WTC11 (cell line): ENCODE measurements around the gene IRX3.

ENCODE experiments used
- CBFB ChIP-seq: sonication (generic); formaldehyde crosslinking; IDR thresholded peaks from 2 replicates; pipeline ENCODE4 v1.8.1; 2022; ENCODE audit warnings: mild to moderate bottlenecking, low read depth, missing genetic modification reagents
- ETV6 ChIP-seq: sonication (generic); formaldehyde crosslinking; IDR thresholded peaks from 2 replicates; pipeline ENCODE4 v1.8.1; 2022; ENCODE audit warnings: mild to moderate bottlenecking, missing genetic modification reagents
- GABPB1 ChIP-seq: sonication (generic); formaldehyde crosslinking; IDR thresholded peaks from 2 replicates; pipeline ENCODE4 v1.8.1; 2023; ENCODE audit warnings: mild to moderate bottlenecking, missing genetic modification reagents
- TEAD1 ChIP-seq: sonication (generic); formaldehyde crosslinking; IDR thresholded peaks from 2 replicates; pipeline ENCODE4 v1.8.0; 2022; ENCODE audit warnings: mild to moderate bottlenecking, missing genetic modification reagents
- TF ChIP-seq, protein P1 (sequence below): sonication (generic); formaldehyde crosslinking; IDR thresholded peaks from 2 replicates; pipeline ENCODE4 v1.8.0; 2022; ENCODE audit warnings: mild to moderate bottlenecking, missing genetic modification reagents
- TF ChIP-seq, protein P2 (sequence below): fragments of 200-600 bp; IDR thresholded peaks from 2 replicates; pipeline ENCODE4 v1.8.0; 2022; ENCODE audit warnings: antibody characterized with exemption
- TF ChIP-seq, protein P3 (sequence below): sonication (generic); formaldehyde crosslinking; IDR thresholded peaks from 2 replicates; pipeline ENCODE4 v1.8.1; 2023; ENCODE audit warnings: mild to moderate bottlenecking, missing genetic modification reagents, moderate library complexity
- TF ChIP-seq, protein P4 (sequence below): sonication (generic); formaldehyde crosslinking; IDR thresholded peaks from 2 replicates; pipeline ENCODE4 v1.8.1; 2022; ENCODE audit warnings: low read depth, mild to moderate bottlenecking, moderate library complexity, missing genetic modification reagents, borderline replicate concordance
- TF ChIP-seq, protein P5 (sequence below): sonication (generic); formaldehyde crosslinking; IDR thresholded peaks from 2 replicates; pipeline ENCODE4 v1.8.0; 2023; ENCODE audit warnings: missing genetic modification reagents
- TF ChIP-seq, protein P6 (sequence below): sonication (generic); formaldehyde crosslinking; IDR thresholded peaks from 2 replicates; pipeline ENCODE4 v1.8.1; 2022; ENCODE audit warnings: missing genetic modification reagents, borderline replicate concordance
- TF ChIP-seq, protein P7 (sequence below): sonication (generic); formaldehyde crosslinking; IDR thresholded peaks from 2 replicates; pipeline ENCODE4 v1.8.0; 2022; ENCODE audit warnings: mild to moderate bottlenecking, missing genetic modification reagents
- TF ChIP-seq, protein P8 (sequence below): sonication (generic); formaldehyde crosslinking; IDR thresholded peaks from 2 replicates; pipeline ENCODE4 v1.8.0; 2022; ENCODE audit warnings: mild to moderate bottlenecking, missing genetic modification reagents
- TF ChIP-seq, protein P9 (sequence below): sonication (generic); formaldehyde crosslinking; IDR thresholded peaks from 2 replicates; pipeline ENCODE4 v1.8.0; 2022; ENCODE audit warnings: mild to moderate bottlenecking, missing genetic modification reagents

DNA sequence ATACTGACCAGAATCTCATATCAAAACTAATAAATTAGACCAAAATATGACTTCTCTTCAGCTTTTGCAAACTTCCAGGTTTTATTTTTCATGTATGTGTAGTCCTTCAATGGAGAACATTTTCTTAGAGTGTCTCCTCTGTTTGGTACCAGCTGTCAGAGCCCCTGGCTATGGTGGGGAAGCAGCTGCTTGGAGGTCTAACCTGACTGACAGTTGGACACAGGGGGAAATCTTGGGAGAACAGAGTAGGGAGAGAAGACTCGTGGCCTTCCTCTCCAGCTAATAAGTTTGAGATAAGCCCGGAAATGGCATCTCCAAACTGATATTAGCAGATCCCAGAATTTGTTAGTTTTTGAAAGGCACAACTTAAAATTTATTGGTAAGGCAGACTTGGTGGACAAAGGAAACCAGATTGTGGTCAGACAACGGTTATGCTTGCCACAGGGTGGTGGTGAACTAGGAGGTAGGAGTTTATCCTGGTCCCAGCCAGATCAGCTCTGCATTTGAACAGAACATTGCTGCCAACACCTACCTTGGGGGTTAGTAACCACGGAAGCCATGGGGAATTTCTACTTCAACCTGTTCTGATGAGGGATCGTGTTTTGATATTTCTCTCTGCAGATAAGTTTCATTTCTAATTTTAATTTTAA, 39.2 kb upstream of the IRX3 start:
- TF ChIP-seq, protein P1, sequence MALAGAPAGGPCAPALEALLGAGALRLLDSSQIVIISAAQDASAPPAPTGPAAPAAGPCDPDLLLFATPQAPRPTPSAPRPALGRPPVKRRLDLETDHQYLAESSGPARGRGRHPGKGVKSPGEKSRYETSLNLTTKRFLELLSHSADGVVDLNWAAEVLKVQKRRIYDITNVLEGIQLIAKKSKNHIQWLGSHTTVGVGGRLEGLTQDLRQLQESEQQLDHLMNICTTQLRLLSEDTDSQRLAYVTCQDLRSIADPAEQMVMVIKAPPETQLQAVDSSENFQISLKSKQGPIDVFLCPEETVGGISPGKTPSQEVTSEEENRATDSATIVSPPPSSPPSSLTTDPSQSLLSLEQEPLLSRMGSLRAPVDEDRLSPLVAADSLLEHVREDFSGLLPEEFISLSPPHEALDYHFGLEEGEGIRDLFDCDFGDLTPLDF (CRISPR knock-in tag), result no peak
- TF ChIP-seq, protein P2, sequence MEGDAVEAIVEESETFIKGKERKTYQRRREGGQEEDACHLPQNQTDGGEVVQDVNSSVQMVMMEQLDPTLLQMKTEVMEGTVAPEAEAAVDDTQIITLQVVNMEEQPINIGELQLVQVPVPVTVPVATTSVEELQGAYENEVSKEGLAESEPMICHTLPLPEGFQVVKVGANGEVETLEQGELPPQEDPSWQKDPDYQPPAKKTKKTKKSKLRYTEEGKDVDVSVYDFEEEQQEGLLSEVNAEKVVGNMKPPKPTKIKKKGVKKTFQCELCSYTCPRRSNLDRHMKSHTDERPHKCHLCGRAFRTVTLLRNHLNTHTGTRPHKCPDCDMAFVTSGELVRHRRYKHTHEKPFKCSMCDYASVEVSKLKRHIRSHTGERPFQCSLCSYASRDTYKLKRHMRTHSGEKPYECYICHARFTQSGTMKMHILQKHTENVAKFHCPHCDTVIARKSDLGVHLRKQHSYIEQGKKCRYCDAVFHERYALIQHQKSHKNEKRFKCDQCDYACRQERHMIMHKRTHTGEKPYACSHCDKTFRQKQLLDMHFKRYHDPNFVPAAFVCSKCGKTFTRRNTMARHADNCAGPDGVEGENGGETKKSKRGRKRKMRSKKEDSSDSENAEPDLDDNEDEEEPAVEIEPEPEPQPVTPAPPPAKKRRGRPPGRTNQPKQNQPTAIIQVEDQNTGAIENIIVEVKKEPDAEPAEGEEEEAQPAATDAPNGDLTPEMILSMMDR, result no peak
- TF ChIP-seq, protein P3, sequence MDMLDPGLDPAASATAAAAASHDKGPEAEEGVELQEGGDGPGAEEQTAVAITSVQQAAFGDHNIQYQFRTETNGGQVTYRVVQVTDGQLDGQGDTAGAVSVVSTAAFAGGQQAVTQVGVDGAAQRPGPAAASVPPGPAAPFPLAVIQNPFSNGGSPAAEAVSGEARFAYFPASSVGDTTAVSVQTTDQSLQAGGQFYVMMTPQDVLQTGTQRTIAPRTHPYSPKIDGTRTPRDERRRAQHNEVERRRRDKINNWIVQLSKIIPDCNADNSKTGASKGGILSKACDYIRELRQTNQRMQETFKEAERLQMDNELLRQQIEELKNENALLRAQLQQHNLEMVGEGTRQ (CRISPR knock-in tag), result no peak
- TF ChIP-seq ETV6 (CRISPR knock-in tag) (no peak), CBFB (CRISPR knock-in tag) (no peak), GABPB1 (no peak), TEAD1 (CRISPR knock-in tag) (no peak)
- TF ChIP-seq, protein P4, sequence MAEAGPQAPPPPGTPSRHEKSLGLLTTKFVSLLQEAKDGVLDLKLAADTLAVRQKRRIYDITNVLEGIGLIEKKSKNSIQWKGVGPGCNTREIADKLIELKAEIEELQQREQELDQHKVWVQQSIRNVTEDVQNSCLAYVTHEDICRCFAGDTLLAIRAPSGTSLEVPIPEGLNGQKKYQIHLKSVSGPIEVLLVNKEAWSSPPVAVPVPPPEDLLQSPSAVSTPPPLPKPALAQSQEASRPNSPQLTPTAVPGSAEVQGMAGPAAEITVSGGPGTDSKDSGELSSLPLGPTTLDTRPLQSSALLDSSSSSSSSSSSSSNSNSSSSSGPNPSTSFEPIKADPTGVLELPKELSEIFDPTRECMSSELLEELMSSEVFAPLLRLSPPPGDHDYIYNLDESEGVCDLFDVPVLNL, result no peak
- TF ChIP-seq, protein P5, sequence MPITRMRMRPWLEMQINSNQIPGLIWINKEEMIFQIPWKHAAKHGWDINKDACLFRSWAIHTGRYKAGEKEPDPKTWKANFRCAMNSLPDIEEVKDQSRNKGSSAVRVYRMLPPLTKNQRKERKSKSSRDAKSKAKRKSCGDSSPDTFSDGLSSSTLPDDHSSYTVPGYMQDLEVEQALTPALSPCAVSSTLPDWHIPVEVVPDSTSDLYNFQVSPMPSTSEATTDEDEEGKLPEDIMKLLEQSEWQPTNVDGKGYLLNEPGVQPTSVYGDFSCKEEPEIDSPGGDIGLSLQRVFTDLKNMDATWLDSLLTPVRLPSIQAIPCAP (CRISPR knock-in tag), result no peak
- TF ChIP-seq, protein P6, sequence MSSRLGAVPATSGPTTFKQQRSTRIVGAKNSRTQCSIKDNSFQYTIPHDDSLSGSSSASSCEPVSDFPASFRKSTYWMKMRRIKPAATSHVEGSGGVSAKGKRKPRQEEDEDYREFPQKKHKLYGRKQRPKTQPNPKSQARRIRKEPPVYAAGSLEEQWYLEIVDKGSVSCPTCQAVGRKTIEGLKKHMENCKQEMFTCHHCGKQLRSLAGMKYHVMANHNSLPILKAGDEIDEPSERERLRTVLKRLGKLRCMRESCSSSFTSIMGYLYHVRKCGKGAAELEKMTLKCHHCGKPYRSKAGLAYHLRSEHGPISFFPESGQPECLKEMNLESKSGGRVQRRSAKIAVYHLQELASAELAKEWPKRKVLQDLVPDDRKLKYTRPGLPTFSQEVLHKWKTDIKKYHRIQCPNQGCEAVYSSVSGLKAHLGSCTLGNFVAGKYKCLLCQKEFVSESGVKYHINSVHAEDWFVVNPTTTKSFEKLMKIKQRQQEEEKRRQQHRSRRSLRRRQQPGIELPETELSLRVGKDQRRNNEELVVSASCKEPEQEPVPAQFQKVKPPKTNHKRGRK (CRISPR knock-in tag), result no peak
- TF ChIP-seq, protein P7, sequence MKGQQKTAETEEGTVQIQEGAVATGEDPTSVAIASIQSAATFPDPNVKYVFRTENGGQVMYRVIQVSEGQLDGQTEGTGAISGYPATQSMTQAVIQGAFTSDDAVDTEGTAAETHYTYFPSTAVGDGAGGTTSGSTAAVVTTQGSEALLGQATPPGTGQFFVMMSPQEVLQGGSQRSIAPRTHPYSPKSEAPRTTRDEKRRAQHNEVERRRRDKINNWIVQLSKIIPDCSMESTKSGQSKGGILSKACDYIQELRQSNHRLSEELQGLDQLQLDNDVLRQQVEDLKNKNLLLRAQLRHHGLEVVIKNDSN (CRISPR knock-in tag), result no peak
- TF ChIP-seq, protein P8, sequence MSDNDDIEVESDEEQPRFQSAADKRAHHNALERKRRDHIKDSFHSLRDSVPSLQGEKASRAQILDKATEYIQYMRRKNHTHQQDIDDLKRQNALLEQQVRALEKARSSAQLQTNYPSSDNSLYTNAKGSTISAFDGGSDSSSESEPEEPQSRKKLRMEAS (CRISPR knock-in tag), result no peak
- TF ChIP-seq, protein P9, sequence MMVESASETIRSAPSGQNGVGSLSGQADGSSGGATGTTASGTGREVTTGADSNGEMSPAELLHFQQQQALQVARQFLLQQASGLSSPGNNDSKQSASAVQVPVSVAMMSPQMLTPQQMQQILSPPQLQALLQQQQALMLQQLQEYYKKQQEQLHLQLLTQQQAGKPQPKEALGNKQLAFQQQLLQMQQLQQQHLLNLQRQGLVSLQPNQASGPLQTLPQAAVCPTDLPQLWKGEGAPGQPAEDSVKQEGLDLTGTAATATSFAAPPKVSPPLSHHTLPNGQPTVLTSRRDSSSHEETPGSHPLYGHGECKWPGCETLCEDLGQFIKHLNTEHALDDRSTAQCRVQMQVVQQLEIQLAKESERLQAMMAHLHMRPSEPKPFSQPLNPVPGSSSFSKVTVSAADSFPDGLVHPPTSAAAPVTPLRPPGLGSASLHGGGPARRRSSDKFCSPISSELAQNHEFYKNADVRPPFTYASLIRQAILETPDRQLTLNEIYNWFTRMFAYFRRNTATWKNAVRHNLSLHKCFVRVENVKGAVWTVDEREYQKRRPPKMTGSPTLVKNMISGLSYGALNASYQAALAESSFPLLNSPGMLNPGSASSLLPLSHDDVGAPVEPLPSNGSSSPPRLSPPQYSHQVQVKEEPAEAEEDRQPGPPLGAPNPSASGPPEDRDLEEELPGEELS (CRISPR knock-in tag), result no peak
